Bronchial epithelial cell (primary cell): Measurements from ENCODE around the gene BLOC1S6. TPM values are rescaled to one million over a fixed set of nuclear protein-coding genes. Genes with fewer than 3 reads are reported as not detected.

ENCODE experiments used
- DNase-seq: peaks from one replicate; pipeline ENCODE4 v3.0.0-alpha.2; 2010; ENCODE audit warnings: low read depth
- FAIRE-seq: peaks from 2 replicates; lab custom pipeline; 2011; peaks lifted over from hg19 to GRCh38; lab: Jason Lieb, UNC
- H3K27me3 ChIP-seq: 2 replicates; pipeline ENCODE4 v1.5.1; 2011; ENCODE audit warnings: low read length; ENCODE audit not compliant: control insufficient read depth, insufficient read depth
- H3K36me3 ChIP-seq: 2 replicates; pipeline ENCODE4 v1.5.1; 2011; ENCODE audit warnings: low read length; ENCODE audit not compliant: control insufficient read depth, insufficient read depth
- H3K4me3 ChIP-seq: 2 replicates; pipeline ENCODE4 v1.5.1; 2011; ENCODE audit warnings: mild to moderate bottlenecking, low read depth, low read length, control low read depth
- total RNA-seq: library from RNA; depleted of rRNA; stranded (reverse); fragments of >200 nt; gene quantifications from 2 replicates; pipeline ENCODE4 v1.2.1, GENCODE V29; 2014
- TF ChIP-seq, protein P1 (sequence below): IDR thresholded peaks from 2 replicates; pipeline ENCODE4 v1.5.1; 2011; ENCODE audit warnings: mild to moderate bottlenecking, moderate library complexity, low read length, control low read depth, inconsistent platforms; ENCODE audit not compliant: insufficient read depth, severe bottlenecking

BLOC1S6 gene
- total RNA-seq, 1 donor from 2014 or later, result 49.0 TPM

DNA sequence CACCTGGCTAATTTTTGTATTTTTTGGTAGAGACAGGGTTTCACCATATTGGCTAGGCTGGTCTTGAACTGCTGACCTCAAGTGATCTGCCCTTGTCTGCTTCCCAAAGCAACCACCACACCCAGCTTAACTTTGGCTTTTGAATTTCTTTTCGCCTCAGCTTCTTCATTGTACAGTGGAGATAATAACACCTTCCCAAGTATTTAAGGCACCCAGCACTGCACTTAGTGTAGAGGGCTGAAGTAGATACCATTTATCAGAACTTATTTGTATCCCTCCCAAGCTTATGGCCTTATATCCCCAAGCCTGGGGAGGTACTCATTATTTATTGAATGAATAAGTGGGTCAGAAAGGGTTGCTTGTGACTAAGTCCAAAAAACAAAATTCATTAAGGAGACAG lies 50.0 kb downstream of the BLOC1S6 start:
- no peak for FAIRE-seq
- no peaks in the 10 kb centered on the region for H3K36me3 ChIP-seq
- no peaks in the 10 kb centered on the region for H3K27me3 ChIP-seq
- no peak for DNase-seq
- H3K4me3 ChIP-seq, result peak overlapping the region; percentile 2
- TF ChIP-seq, protein P1, sequence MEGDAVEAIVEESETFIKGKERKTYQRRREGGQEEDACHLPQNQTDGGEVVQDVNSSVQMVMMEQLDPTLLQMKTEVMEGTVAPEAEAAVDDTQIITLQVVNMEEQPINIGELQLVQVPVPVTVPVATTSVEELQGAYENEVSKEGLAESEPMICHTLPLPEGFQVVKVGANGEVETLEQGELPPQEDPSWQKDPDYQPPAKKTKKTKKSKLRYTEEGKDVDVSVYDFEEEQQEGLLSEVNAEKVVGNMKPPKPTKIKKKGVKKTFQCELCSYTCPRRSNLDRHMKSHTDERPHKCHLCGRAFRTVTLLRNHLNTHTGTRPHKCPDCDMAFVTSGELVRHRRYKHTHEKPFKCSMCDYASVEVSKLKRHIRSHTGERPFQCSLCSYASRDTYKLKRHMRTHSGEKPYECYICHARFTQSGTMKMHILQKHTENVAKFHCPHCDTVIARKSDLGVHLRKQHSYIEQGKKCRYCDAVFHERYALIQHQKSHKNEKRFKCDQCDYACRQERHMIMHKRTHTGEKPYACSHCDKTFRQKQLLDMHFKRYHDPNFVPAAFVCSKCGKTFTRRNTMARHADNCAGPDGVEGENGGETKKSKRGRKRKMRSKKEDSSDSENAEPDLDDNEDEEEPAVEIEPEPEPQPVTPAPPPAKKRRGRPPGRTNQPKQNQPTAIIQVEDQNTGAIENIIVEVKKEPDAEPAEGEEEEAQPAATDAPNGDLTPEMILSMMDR, result no peak

- peak overlapping the region; percentile 2 for H3K4me3 ChIP-seq
- FAIRE-seq, result no peak
- peak; percentile 87 for DNase-seq
- no peaks in the 10 kb centered on the region for H3K36me3 ChIP-seq
- TF ChIP-seq, protein P1, result no peak
- H3K27me3 ChIP-seq, result no peaks in the 10 kb centered on the region
Observed at GRCh38 chr15:45637552-45638033, 50.4 kb downstream of the BLOC1S6 start.

DNA sequence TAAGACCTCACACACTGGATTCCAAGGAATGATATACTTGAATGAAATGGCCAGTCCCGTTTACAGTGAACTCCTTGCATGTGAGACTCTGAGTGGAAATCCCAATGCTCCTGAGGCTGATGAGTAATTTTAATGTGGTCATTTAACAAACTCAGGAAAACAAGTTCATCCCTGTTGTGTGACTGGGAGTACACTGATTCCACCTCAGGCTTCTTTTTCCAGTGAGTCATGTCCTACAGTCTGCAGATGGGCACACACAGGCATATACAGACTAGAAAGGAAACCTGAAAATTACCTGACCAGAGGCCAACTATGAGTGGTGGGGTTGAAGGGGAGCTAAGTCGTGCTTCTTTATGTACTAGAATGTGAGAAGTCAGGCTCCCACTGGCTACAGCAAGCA lies 53.4 kb downstream of the BLOC1S6 start:
- FAIRE-seq (peak; percentile 32), DNase-seq (peak; percentile 99)
- no peaks in the 10 kb centered on the region for H3K36me3 ChIP-seq
- no peaks in the 10 kb centered on the region for H3K27me3 ChIP-seq
- TF ChIP-seq, protein P1, result no peak
- no peak overlapping the region for H3K4me3 ChIP-seq

GRCh38 chr15:45641374-45641781 lies 54.2 kb downstream of the BLOC1S6 start:
- Histone ChIP-seq H3K27me3 (no peaks in the 10 kb centered on the region), H3K4me3 (no peak overlapping the region), H3K36me3 (no peaks in the 10 kb centered on the region)
- FAIRE-seq (peak; percentile 83), DNase-seq (peak; percentile 99)
- TF ChIP-seq, protein P1, result peak; percentile 2

DNA sequence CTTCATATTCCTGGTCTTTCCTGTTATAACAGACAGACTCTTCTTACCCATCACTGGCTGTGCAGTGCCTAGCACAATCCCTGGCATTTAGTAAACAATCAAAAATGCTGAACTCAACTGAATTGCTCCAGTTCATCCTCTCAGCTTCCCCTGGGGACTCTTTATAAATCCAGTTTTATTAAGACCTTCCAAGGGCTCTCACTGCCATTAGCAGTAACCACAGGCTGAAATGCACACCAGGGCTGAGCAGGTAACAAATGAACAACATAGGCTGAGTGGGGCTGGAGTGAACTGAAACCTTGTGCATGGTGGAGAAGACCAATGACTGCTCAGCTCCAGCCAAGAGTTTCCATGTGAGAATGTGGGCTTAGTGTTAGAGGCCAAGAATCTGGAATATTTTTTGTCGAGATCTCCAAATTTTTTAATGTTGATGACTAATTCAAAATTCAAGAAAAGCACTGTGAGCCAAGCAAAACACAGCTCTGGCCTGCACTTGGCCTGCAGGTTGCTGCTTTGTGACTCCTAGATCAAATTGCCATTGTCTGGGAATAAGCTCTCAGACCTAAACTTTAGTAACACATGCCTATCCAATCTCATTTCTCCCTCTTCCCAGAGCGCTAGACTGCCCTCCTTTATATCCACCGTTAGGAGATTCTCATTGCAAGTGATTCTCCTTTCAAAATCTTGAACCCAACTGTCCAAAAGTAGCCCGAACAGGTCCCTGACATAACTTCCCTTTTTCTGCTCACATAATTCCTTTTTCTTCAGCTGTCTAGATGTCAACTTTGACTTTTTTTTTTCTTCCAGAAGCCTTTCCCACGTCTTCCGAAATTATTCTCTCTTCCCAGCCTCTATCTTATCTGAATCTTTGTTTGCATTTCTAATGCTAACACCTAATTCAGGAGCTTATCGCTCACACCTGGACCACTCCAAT lies 55.1 kb downstream of the BLOC1S6 start:
- DNase-seq, result peak; percentile 27

More for the DNA sequence above, 55.1 kb downstream of the BLOC1S6 start:
- Histone ChIP-seq H3K4me3 (no peak overlapping the region), H3K36me3 (no peaks in the 10 kb centered on the region), H3K27me3 (no peaks in the 10 kb centered on the region)
- no peak for FAIRE-seq
- TF ChIP-seq, protein P1, result no peak
